IPS-NIHi7 (cell line): ENCODE results near the gene MAP3K10.

Source experiments
- DNase-seq: peaks from one replicate; pipeline ENCODE4 v3.0.0; 2012; ENCODE audit warnings: mixed read lengths; ENCODE audit errors: extremely low spot score

The MAP3K10 gene

GRCh38 chr19:40233811-40234389, 42.7 kb downstream of the MAP3K10 start:
- no peak for DNase-seq

- DNase-seq, result no peak
Measured at GRCh38 chr19:40234429-40235237, 43.4 kb downstream of the MAP3K10 start.

GRCh38 chr19:40235238-40236025, 44.2 kb downstream of the MAP3K10 start:
- peak; percentile 70 for DNase-seq

GRCh38 chr19:40236026-40236355, 44.8 kb downstream of the MAP3K10 start:
- no peak for DNase-seq

- DNase-seq, result no peak
Measured at GRCh38 chr19:40236366-40236765, 45.1 kb downstream of the MAP3K10 start.

GRCh38 chr19:40237791-40238190, 46.6 kb downstream of the MAP3K10 start:
- no peak for DNase-seq

- no peak for DNase-seq
Measured at GRCh38 chr19:40238775-40239174, 47.5 kb downstream of the MAP3K10 start.

- no peak for DNase-seq
Measured at GRCh38 chr19:40239415-40240226, 48.4 kb downstream of the MAP3K10 start.

- DNase-seq, result no peak
Measured at GRCh38 chr19:40240332-40240731, 49.1 kb downstream of the MAP3K10 start.

GRCh38 chr19:40241125-40241808, 50.0 kb downstream of the MAP3K10 start:
- DNase-seq, result no peak

- DNase-seq, result no peak
Measured at GRCh38 chr19:40241809-40242384, 50.7 kb downstream of the MAP3K10 start.

GRCh38 chr19:40242480-40242879, 51.3 kb downstream of the MAP3K10 start:
- DNase-seq, result no peak

- no peak for DNase-seq
Measured at GRCh38 chr19:40243181-40243580, 52.0 kb downstream of the MAP3K10 start.

- DNase-seq, result no peak
Measured at GRCh38 chr19:40244579-40245317, 53.5 kb downstream of the MAP3K10 start.

GRCh38 chr19:40245506-40246128, 54.4 kb downstream of the MAP3K10 start:
- no peak for DNase-seq

GRCh38 chr19:40246292-40247073, 55.3 kb downstream of the MAP3K10 start:
- DNase-seq, result no peak

- DNase-seq, result no peak
Measured at GRCh38 chr19:40247178-40247577, 56.0 kb downstream of the MAP3K10 start.

- DNase-seq, result no peak
Measured at GRCh38 chr19:40247735-40248262, 56.6 kb downstream of the MAP3K10 start.

GRCh38 chr19:40249201-40249600, 58.0 kb downstream of the MAP3K10 start:
- no peak for DNase-seq
